Left forelimb (tissue), 1 donor: ENCODE results near the gene FPR1.
"Not testable (repeated sequence)": the region's sequence is repeated elsewhere in the genome, so short reads cannot be mapped to it uniquely, and the experiment has no call there.

Source experiments
- DNase-seq: peaks from one replicate; pipeline ENCODE4 v3.0.0-alpha.2; 2018; ENCODE audit warnings: low spot score

FPR1 gene

GRCh38 chr19:51779181-51779580 lies 27.5 kb upstream of the FPR1 start:
- DNase-seq, result no peak

- DNase-seq, result no peak
Observed at GRCh38 chr19:51777570-51778462, 26.1 kb upstream of the FPR1 start.

- DNase-seq, result not testable (repeated sequence)
Observed at GRCh38 chr19:51776561-51776960, 24.9 kb upstream of the FPR1 start.

- DNase-seq, result no peak
Observed at GRCh38 chr19:51772977-51773376, 21.3 kb upstream of the FPR1 start.

GRCh38 chr19:51771376-51772130 lies 19.9 kb upstream of the FPR1 start:
- DNase-seq, result no peak

- DNase-seq, result no peak
Observed at GRCh38 chr19:51766461-51766860, 14.8 kb upstream of the FPR1 start.

GRCh38 chr19:51765086-51765485 lies 13.4 kb upstream of the FPR1 start:
- no peak for DNase-seq

- DNase-seq, result no peak
Observed at GRCh38 chr19:51761696-51762095, 10.0 kb upstream of the FPR1 start.

GRCh38 chr19:51760697-51761356 lies 9.1 kb upstream of the FPR1 start, which contains the start of gene FPR2:
TSS of gene FPR2 (plus strand) at chr19:51761180. CDS start at chr19:51768659, 7,479 bp downstream.
- DNase-seq, result no peak

- DNase-seq, result no peak
Observed at GRCh38 chr19:51755571-51755970, 3.9 kb upstream of the FPR1 start.

GRCh38 chr19:51754770-51755169 lies 3.1 kb upstream of the FPR1 start:
- DNase-seq, result no peak

GRCh38 chr19:51754109-51754508 lies 2.4 kb upstream of the FPR1 start:
- no peak for DNase-seq

GRCh38 chr19:51750400-51751094 lies 1.1 kb downstream of the FPR1 start:
- no peak for DNase-seq

- DNase-seq, result no peak
Observed at GRCh38 chr19:51749979-51750378, 1.7 kb downstream of the FPR1 start.

GRCh38 chr19:51746731-51747130 lies 4.9 kb downstream of the FPR1 start:
- no peak for DNase-seq

GRCh38 chr19:51743405-51743804 lies 8.3 kb downstream of the FPR1 start:
- no peak for DNase-seq

- no peak for DNase-seq
Observed at GRCh38 chr19:51742789-51743188, 8.9 kb downstream of the FPR1 start.

- DNase-seq, result no peak
Observed at GRCh38 chr19:51740356-51740755, 11.3 kb downstream of the FPR1 start.

- no peak for DNase-seq
Observed at GRCh38 chr19:51739466-51740213, 12.0 kb downstream of the FPR1 start.

GRCh38 chr19:51738523-51738922 lies 13.2 kb downstream of the FPR1 start:
- not testable (repeated sequence) for DNase-seq

- no peak for DNase-seq
Observed at GRCh38 chr19:51737924-51738323, 13.8 kb downstream of the FPR1 start.
